LHCN-M2 (cell line): Measurements from ENCODE around the gene WWC2. TPM values are rescaled to one million over a fixed set of nuclear protein-coding genes. Genes with fewer than 3 reads are reported as not detected.

ENCODE experiments used
- DNase-seq: peaks from one replicate; pipeline ENCODE4 v3.0.0-alpha.2; 2012; ENCODE audit warnings: low read depth
- total RNA-seq: library from RNA; depleted of rRNA; stranded (reverse); fragments of >200 nt; gene quantifications from 2 replicates; pipeline ENCODE4 v1.2.3, GENCODE V29; 2014

WWC2 gene
- total RNA-seq, 1 experiment from 2014 or later: 14.3 TPM

- peak; percentile 44 for DNase-seq
These were observed 157.8 kb downstream of the WWC2 start for GRCh38 chr4:183256756-183257385.

DNA sequence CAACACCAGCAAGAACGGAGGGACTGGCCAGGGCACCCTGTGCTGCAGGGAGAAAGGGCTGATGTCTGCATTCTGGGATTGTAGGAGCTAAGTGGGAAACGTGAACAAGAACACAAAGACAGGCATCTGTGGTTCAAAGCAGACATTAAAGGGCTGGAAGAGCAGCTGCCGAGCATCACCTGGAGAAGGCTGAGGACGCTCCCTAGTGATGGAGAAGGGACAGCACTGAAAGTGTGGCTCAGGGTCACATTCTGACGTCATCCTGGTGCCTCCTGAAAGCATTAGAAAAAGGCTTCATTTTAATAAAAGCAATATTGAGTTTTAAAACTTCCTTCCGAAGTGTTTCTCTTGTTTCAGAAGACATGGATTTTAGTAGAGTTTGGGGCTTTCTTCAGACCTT, 158.8 kb downstream of the WWC2 start:
- no peak for DNase-seq

DNA sequence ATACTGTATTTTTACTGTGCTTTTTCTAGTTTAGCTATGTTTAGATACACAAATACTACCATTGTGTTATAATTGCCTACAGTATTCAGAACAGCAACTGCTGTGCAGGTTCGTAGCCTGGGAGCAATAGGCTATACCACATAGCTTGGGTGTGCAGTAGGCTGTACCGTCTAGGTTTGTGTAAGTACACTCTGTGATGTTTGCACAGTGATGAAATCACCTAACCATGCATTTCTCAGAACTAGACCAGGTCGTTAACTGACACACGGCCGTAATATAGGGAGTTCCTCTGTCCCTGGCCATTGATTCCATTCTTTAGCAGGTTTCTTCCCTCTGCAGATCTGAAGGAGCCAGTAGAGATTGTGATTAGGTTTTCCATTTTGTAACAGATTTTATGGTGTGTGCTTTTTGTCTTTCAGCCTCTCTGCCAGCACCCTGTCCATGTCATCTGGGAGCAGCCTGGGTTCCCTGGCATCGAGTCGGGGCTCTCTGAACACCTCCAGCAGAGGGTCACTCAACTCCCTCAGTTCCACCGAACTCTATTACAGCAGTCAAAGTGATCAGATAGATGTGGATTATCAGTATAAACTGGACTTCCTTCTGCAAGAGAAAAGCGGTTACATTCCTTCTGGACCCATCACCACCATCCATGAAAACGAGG, 161.6 kb downstream of the WWC2 start:
- DNase-seq: no peak

DNA sequence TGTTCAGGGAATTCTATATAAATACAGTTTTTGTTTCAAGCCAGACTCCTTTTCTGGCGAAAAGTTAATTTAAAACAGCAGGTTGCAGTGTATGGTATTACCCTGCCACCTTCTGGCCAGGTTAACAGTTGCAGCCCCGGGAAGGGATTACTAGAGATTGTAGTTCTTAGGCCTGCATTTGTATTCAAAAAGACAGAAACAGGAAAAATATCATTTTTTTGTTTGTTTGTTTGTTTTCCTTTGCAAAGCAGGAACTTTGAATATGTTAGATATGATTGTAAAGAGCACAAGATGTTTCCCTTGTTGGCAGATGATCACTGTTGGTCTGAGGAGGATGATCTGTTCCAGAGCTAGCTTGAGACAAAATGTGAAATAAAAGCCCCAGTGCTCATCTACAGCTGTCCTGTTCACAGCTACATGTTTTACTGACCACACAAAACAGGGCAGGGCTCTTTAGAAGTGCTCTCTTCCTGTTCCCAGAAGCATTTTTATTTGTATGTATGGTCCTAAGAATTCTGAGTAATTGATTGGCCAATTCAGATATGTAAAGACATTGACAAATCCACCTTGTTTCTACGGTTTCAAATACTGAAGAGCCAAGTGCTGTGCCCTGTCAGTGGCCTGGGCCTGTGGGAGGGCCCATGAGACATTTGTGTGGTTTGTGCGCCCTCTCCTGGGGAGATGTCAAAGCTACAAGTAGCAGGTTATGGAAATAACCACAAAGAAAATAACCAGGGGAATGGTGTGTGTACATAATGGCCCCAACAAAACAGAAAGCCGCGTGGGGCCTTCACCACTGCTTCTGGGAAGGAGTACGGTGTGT, 163.1 kb downstream of the WWC2 start:
- peak; percentile 69 for DNase-seq

DNA sequence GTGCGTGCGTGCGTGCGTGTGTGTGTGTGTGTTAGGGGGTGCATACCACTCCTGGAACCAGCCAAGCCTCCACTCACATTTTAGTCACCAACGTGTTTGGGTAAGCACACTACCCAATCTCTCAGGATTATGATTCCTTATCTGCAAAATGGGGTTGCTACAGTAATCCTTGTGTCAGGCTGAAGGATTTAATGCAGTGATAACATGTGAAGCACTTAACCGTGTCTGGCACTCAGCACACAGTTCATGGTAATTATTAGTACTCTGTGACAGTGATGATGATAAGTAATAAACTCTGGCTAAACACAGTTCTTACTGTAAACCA, 163.7 kb downstream of the WWC2 start:
- DNase-seq: no peak

DNA sequence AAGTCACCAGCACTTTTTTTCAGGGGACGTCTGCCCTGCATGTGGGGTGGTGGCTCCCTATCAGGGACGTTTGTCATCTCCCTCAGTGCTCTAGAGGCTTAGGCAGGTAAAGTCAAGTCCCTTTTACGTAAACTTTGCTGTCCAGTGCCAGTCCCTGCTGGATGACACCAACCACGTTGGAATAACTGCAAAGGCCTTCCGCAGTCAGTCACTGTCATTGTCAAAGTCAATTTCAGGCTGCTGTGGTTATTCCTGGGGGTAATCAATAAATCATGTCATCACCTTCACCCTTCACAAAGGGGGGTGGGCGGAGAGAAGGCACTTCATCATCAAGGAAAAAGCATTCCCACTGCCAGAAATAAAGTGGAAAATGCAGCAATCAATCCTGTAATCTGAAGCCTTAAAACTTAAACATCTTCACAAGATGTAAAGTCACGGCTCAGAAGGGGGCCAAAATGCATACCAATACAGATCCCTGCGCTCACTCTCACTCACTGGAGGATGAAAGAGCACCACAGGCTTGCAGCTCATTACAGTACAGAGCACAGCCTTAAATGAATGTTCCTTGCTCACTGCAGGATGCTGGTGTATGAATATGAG, 164.8 kb downstream of the WWC2 start:
- DNase-seq: no peak

- DNase-seq: no peak
These were observed 165.6 kb downstream of the WWC2 start for GRCh38 chr4:183264614-183265013.

GRCh38 chr4:183266371-183266770, 167.3 kb downstream of the WWC2 start:
- no peak for DNase-seq

DNA sequence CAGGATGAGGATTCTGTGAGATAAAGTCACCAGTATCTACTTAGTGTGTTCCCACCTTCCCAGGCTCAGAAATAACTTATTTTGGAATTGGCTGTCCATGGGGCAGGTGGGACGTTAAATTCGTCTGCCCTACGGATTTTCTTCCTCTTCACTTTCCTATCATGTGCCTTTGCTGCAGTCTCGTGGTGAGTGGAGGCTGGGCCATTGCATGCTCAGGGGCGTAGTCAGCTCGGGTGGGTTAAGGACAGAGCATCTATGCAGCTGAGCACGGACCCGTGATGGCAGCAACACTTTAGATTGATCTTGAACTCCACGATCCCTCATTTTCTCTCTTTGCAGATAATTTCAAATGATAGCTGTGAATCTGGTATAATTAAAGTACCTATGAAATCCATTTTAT, 169.5 kb downstream of the WWC2 start:
- no peak for DNase-seq

DNA sequence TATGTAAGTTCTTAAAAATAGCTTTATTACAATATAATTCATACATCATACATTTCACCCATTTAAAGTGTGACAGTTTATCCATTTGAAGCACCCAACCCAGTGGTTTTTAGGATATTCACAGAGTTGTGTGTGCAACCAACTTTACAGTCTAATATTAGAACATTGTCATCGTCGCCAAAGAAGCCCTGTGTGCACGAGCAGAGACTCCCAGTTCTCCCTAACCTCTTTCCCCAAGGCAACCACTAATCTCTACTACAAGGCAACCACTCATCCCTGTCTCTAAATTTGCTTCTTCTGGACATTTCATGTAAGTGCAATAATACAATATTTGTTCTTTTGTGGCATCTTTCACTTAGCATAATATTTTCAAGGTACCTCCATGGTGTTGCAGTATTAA, 173.3 kb downstream of the WWC2 start:
- DNase-seq: no peak

DNA sequence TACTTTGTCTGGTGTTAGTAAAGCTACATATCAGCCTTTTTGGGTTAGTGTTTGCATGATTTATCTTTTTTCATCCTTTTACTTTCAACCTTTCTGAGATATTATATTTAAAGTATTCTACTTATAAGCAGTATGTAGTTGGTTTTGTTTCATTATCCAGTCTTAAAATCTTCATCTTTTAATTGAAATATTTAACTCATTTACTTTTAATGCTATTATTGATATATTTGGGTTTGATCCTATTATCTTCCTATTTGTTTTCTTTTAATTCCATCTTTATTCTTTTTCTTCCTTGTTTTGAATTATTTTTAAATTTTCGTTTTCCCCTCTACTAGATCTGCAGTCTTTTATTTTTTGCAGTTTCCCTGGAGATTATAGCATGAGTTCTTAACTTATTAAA, 177.0 kb downstream of the WWC2 start:
- DNase-seq: no peak

- no peak for DNase-seq
These were observed 185.3 kb downstream of the WWC2 start for GRCh38 chr4:183284258-183284785.

DNA sequence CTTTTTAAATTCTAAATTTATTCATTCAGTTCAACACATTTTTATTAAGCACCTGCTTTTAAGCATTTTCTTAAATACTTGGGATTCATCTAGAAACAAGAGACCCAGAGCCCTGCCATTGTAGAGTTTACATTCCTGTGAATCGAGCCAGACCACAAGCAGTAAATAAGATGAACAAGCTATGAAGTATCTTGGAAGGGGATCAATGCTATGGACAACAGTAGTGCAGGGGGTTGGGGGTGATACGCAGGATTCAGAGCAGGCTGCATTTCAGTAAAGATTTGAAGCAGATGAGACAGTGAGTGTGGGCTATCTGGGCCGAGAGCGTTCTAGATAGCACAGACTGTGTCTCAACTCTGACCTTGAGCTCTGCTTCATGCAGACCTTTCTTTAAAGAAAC, 185.9 kb downstream of the WWC2 start:
- DNase-seq: no peak

- no peak for DNase-seq
These were observed 186.8 kb downstream of the WWC2 start for GRCh38 chr4:183285886-183286285.

GRCh38 chr4:183286590-183287308, 187.7 kb downstream of the WWC2 start:
- DNase-seq: no peak

DNA sequence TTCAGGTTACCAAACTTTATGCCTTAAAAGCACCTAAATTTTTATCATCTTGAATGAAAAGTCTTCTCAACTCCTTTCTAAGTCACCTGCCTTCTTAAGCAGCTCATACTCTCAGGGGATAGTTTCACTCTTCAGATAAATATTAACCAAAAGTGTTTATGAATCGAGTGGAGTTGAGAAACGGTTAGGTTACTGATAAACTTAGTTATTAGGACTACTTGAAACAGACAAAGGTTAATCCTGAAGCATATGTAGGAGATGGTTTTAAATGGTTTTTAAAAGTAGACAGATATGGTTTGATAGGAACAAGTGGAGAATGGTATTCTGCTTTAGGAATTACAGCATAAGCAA, 188.2 kb downstream of the WWC2 start:
- DNase-seq: no peak

DNA sequence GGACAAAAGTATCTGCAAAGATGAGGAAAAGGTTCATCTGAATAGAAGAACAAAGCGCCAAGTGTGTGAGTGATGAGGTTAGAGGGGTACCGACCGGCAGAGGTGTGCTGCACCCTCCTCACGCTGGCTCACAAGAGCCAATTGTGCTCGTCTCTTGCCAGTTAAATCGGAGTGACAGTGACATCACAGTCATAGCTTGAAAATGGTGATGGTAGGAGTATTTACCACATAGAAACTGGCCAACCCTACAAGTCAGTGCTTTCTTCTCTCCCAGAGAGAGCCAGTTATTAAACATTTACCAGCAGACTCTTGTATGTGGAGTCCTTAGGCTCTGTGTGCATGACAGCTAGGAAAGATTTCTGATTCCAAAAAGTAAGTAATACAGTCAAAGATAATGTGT, 188.6 kb downstream of the WWC2 start:
- DNase-seq: no peak

GRCh38 chr4:183288955-183289354, 189.9 kb downstream of the WWC2 start:
- no peak for DNase-seq

- DNase-seq: peak; percentile 7
These were observed 190.6 kb downstream of the WWC2 start for GRCh38 chr4:183289688-183290087.

DNA sequence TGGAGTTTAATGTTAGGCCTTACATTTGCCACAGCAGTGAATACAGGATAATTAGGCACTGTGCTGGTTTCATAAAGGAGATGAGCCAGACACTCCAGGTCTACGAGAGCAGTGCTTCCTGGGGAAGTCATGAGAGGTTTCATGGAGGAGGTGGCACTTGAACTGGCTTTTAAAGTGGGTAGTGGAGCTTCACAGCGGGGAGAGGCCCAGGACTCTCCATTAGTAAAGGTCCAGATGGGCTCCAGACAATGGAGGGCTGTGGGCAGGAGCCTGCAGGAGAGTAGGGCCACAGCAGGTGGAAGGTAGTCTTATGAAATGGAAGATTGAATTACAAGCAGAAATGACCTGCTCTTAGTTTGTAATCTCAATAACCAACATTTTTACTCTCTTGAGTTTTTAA, 192.0 kb downstream of the WWC2 start:
- DNase-seq: no peak

DNA sequence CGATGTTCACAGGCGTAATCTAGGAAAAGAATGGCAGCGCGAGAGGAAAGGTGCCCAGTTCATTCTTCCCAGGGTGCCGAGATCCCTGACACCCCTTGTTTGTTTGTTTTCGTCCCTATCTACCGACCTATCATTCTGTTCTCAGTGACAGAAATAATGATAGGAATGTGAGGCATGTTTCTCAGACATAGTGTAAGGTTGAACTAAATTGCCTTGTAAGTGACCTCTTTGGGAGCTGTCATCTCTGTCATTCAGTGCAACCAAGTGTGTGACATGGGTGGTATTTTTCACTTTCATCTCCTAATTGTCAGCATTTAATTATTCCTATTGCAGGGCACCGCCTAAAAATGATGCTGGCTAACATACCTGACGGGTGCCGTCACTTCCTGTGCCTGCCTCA, 196.7 kb downstream of the WWC2 start:
- no peak for DNase-seq

DNA sequence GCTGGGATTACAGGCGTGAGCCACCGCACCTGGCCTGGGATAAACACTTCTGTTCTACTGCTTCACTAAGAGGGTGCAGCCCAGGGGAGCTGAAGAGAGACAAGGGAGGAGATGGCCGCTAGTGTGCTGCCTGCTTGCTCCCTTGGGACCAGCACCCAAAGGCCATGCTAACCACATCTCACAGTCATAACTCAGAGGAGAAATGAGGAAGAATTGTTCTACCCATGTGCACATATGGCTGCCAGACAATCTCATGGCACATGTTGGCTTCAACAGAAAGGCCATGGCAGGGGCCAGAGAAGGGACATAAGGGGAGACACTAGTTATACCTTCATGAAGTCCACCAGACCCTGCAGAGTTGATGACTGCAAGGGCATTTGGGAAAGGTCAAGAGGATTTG, 198.6 kb downstream of the WWC2 start:
- DNase-seq: no peak
